ENCODE measurements around the gene UIMC1.

- TF ChIP-seq, protein P1, sequence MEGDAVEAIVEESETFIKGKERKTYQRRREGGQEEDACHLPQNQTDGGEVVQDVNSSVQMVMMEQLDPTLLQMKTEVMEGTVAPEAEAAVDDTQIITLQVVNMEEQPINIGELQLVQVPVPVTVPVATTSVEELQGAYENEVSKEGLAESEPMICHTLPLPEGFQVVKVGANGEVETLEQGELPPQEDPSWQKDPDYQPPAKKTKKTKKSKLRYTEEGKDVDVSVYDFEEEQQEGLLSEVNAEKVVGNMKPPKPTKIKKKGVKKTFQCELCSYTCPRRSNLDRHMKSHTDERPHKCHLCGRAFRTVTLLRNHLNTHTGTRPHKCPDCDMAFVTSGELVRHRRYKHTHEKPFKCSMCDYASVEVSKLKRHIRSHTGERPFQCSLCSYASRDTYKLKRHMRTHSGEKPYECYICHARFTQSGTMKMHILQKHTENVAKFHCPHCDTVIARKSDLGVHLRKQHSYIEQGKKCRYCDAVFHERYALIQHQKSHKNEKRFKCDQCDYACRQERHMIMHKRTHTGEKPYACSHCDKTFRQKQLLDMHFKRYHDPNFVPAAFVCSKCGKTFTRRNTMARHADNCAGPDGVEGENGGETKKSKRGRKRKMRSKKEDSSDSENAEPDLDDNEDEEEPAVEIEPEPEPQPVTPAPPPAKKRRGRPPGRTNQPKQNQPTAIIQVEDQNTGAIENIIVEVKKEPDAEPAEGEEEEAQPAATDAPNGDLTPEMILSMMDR (IDR thresholded peaks at IDR 0.05) = no peak
- TF ChIP-seq POLR2A (IDR thresholded peaks at IDR 0.05) = no peak
Observed at GRCh38 chr5:177020033-177020432, 13.5 kb upstream of the UIMC1 start.

All from lower leg skin (tissue), 3 donors.